B cell (primary cell): ENCODE results near the gene CORO1C. TPM values are rescaled to one million over a fixed set of nuclear protein-coding genes. Genes with fewer than 3 reads are reported as not detected.

ENCODE experiments used
- ATAC-seq: fragments of 200-7000 bp; cut with Tn5 transposase; one replicate; pipeline ENCODE4 v1.10.0; 2021; ENCODE audit warnings: low read depth, mild to moderate bottlenecking, moderate number of reproducible peaks, moderate library complexity
- CTCF ChIA-PET: fragments of 350-600 bp; sonication (Branson Sonifier 250); formaldehyde crosslinking; loops from one replicate; lab custom pipeline; 2021; ENCODE audit warnings: antibody characterized with exemption, inconsistent platforms; lab: Charles Lee
- POLR2A ChIA-PET: fragments of 350-600 bp; sonication (Branson Sonifier 250); formaldehyde crosslinking; loops from one replicate; lab custom pipeline; 2021; ENCODE audit warnings: antibody characterized with exemption; lab: Charles Lee
- DNase-seq: peaks from one replicate; pipeline ENCODE4 v3.0.0; 2013
- H2AFZ ChIP-seq: 2 replicates; pipeline ENCODE4 v1.6.1; 2012; ENCODE audit warnings: mild to moderate bottlenecking, low read depth, low read length; ENCODE audit not compliant: insufficient read depth, poor library complexity, severe bottlenecking
- H3K27ac ChIP-seq, 2 donors: 1 replicate in 1 of 2; 2 replicates in 1 of 2; pipeline ENCODE4 v1.5.1; 2012 to 2013; ENCODE audit warnings: low read length in 2 of 2, mild to moderate bottlenecking in 2 of 2, moderate library complexity in 1 of 2
- H3K27me3 ChIP-seq, 4 experiments: fragments of 200-600 bp in 1 of 4; sonication (generic) in 1 of 4; replicated peaks in 1 of 4; 1 replicate in 2 of 4; 2 replicates in 2 of 4; pipeline versions ENCODE4 v1.6.1 to v1.7.0; 2013 to 2016; ENCODE audit warnings: low read length in 3 of 4, mild to moderate bottlenecking in 2 of 4, mixed read lengths in 1 of 4, moderate library complexity in 1 of 4; ENCODE audit not compliant: insufficient read depth in 4 of 4, control insufficient read depth in 3 of 4; ENCODE audit errors: control extremely low read depth in 1 of 4
- H3K36me3 ChIP-seq, 2 experiments: replicated peaks in 1 of 2; 1 replicate in 1 of 2; 2 replicates in 1 of 2; pipeline versions ENCODE4 v1.6.1 to v1.7.1; 2013; ENCODE audit warnings: low read length in 1 of 2; ENCODE audit not compliant: insufficient read depth in 2 of 2, control insufficient read depth in 1 of 2; ENCODE audit errors: control extremely low read depth in 1 of 2, extremely low read depth in 1 of 2
- H3K4me1 ChIP-seq, 2 donors: fragments of 200-600 bp in 1 of 2; sonication (generic) in 1 of 2; 1 replicate in 1 of 2; 2 replicates in 1 of 2; pipeline versions ENCODE4 v1.5.1 to v1.6.1; 2013 to 2017; ENCODE audit warnings: low read length in 2 of 2; ENCODE audit not compliant: control insufficient read depth in 2 of 2, insufficient read depth in 2 of 2
- H3K4me2 ChIP-seq: replicated peaks from 2 replicates; pipeline ENCODE3; 2012; ENCODE audit warnings: mild to moderate bottlenecking, low read depth, low read length; ENCODE audit not compliant: poor library complexity, severe bottlenecking
- H3K4me3 ChIP-seq, 5 experiments: fragments of 200-600 bp in 1 of 5; sonication (generic) in 1 of 5; 1 replicate in 3 of 5; 2 replicates in 2 of 5; pipeline versions ENCODE4 v1.5.1 to v1.7.0; 2011 to 2016; ENCODE audit warnings: low read length in 4 of 5, mild to moderate bottlenecking in 4 of 5, low read depth in 2 of 5, control low read depth in 1 of 5, moderate library complexity in 1 of 5; ENCODE audit not compliant: insufficient read depth in 1 of 5; ENCODE audit errors: control extremely low read depth in 1 of 5, extremely low read depth in 1 of 5
- H3K79me2 ChIP-seq: fragments of 200-600 bp; sonication (generic); one replicate; pipeline ENCODE4 v1.6.0; 2016; ENCODE audit warnings: low read length; ENCODE audit not compliant: control insufficient read depth, insufficient read depth
- H3K9ac ChIP-seq: fragments of 200-600 bp; sonication (generic); 2 replicates; pipeline ENCODE4 v1.6.1; 2017; ENCODE audit warnings: mild to moderate bottlenecking, low read length, moderate library complexity
- H3K9me3 ChIP-seq, 3 donors: one replicate each; pipeline versions ENCODE4 v1.6.1 to v1.7.1; 2013; ENCODE audit warnings: low read length in 2 of 3; ENCODE audit not compliant: control insufficient read depth in 2 of 3, insufficient read depth in 1 of 3; ENCODE audit errors: control extremely low read depth in 1 of 3
- H4K20me1 ChIP-seq: 2 replicates; pipeline ENCODE4 v1.6.0; 2012; ENCODE audit warnings: mild to moderate bottlenecking, low read length; ENCODE audit not compliant: insufficient read depth, control insufficient read depth, poor library complexity, severe bottlenecking
- H3K27ac Mint-ChIP-seq: one replicate; pipeline ENCODE4 v1.8.0; 2021; ENCODE audit warnings: mixed read lengths
- H3K27me3 Mint-ChIP-seq: one replicate; pipeline ENCODE4 v1.8.0; 2021; ENCODE audit warnings: mixed read lengths
- H3K4me1 Mint-ChIP-seq: one replicate; pipeline ENCODE4 v1.8.0; 2021; ENCODE audit warnings: mixed read lengths
- H3K4me3 Mint-ChIP-seq: one replicate; pipeline ENCODE4 v1.8.0; 2021; ENCODE audit warnings: mixed read lengths
- H3K9me3 Mint-ChIP-seq: one replicate; pipeline ENCODE4 v1.8.0; 2022; ENCODE audit warnings: mixed read lengths; ENCODE audit not compliant: insufficient read depth
- EZH2 ChIP-seq: IDR thresholded peaks from 2 replicates; pipeline ENCODE4 v1.6.1; 2012; ENCODE audit warnings: borderline replicate concordance, low read depth, mild to moderate bottlenecking, moderate library complexity, low read length; ENCODE audit not compliant: insufficient read depth, poor library complexity, severe bottlenecking
- WGBS: methylation state at CpG from one replicate; pipeline ENCODE4 v1.1.5; 2013; ENCODE audit warnings: missing lambda C conversion rate; ENCODE audit not compliant: insufficient coverage; 5-methylcytosine and 5-hydroxymethylcytosine counted together
- intact Hi-C: fragments of 100-400 bp; cut with micrococcal nuclease; formaldehyde crosslinking; loops from one replicate; pipeline ENCODE4 v1.10.0; 2022
- polyA plus RNA-seq: library from polyadenylated mRNA; depleted of rRNA; stranded (reverse); fragments of >200 nt; gene quantifications from 2 replicates; pipeline ENCODE4 v1.2.3, GENCODE V29; 2012
- total RNA-seq, 2 donors: library from RNA; stranded (reverse); fragments of 120-200 nt in 1 of 2; gene quantifications; 1 replicate in 1 of 2; 2 replicates in 1 of 2; pipeline versions ENCODE4 v1.2.3 to v1.2.4, GENCODE V29; 2013 to 2022
- TF ChIP-seq, protein P1 (sequence below): fragments of 200-600 bp; IDR thresholded peaks from one replicate; pipeline ENCODE4 v1.8.0; 2022; ENCODE audit warnings: antibody characterized with exemption, mild to moderate bottlenecking

CORO1C gene
- total and polyA plus RNA-seq, 2 donors (not counting 1 experiment from before 2014, with no cell fraction given) = 19.2 to 68.0 TPM

DNA sequence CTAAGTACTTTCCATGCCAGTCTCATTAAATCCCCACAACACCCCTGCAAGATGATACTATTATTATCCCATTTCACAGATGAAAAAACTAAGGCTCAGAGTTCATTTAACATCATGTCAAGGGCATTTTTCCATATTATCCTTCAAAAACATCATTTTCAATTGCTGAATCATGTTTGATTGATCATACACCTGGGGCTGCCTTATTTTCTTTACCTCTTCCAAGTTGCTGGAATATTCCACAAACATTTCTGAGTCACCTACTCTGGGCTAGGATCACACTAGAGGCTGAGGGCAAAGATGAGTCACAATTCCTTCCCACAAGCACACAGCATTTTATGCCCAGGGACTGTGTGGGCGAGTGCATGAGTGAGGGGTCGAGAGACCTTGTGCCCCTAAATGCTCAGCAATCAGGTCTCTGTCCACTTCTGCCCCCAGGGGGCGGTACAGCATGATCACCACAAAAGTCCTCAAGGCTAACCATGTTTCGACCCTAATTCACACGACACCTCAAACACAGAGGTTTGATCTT lies 119.4 kb downstream of the CORO1C start:
- 31% methylated on average over 5 of the region's 5 CpGs for WGBS
- POLR2A ChIA-PET = interaction anchor here (1.6 kb wide), 1 partner anchor 50 kb away, joined by 6 read pairs; the partner anchor contains the start of gene ISCU

More for the DNA sequence above, 119.4 kb downstream of the CORO1C start:
- Mint-ChIP-seq H3K4me1 (peaks cover 43% of the 10 kb centered on the region), H3K27ac (peak overlapping the region; percentile 51), H3K27me3 (peaks cover 10% of the 10 kb centered on the region), H3K4me3 (no peak overlapping the region), H3K9me3 (peaks cover 3% of the 10 kb centered on the region)
- no peaks in the 10 kb centered on the region for H4K20me1 ChIP-seq
- H3K36me3 ChIP-seq = no peaks in the 10 kb centered on the region
- H3K4me1 ChIP-seq = peaks cover 21 to 33% of the 10 kb centered on the region in 2 donors
- H3K4me2 ChIP-seq = no peak overlapping the region
- CTCF ChIA-PET = interaction anchor here (0.7 to 13.8 kb wide), 9 partner anchors 9 to 209 kb away, joined by 3 to 431 read pairs (median 102); partner anchors contain the start of genes ISCU, SART3 and SELPLG
- H3K4me3 ChIP-seq = no peak overlapping the region
- H3K27me3 ChIP-seq = peaks cover 0 to 12% (median 2%) of the 10 kb centered on the region in 4 experiments
- intact Hi-C loops = loop anchor here (1.0 kb wide), 1 partner anchor 35 kb away; no protein-coding TSS in a partner anchor
- TF ChIP-seq EZH2 = no peak
- TF ChIP-seq, protein P1, sequence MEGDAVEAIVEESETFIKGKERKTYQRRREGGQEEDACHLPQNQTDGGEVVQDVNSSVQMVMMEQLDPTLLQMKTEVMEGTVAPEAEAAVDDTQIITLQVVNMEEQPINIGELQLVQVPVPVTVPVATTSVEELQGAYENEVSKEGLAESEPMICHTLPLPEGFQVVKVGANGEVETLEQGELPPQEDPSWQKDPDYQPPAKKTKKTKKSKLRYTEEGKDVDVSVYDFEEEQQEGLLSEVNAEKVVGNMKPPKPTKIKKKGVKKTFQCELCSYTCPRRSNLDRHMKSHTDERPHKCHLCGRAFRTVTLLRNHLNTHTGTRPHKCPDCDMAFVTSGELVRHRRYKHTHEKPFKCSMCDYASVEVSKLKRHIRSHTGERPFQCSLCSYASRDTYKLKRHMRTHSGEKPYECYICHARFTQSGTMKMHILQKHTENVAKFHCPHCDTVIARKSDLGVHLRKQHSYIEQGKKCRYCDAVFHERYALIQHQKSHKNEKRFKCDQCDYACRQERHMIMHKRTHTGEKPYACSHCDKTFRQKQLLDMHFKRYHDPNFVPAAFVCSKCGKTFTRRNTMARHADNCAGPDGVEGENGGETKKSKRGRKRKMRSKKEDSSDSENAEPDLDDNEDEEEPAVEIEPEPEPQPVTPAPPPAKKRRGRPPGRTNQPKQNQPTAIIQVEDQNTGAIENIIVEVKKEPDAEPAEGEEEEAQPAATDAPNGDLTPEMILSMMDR = peak; percentile 66
- ATAC-seq (peak; percentile 35), DNase-seq (peak; percentile 75)
- no peak overlapping the region for H3K27ac ChIP-seq
- H3K9ac ChIP-seq = no peak overlapping the region
- no peak overlapping the region for H2AFZ ChIP-seq
- no peaks in the 10 kb centered on the region for H3K79me2 ChIP-seq
- peaks cover 0 to 22% (median 8%) of the 10 kb centered on the region in 3 donors for H3K9me3 ChIP-seq
